ENCODE data around the gene PRKCG. TPM values are rescaled to one million over a fixed set of nuclear protein-coding genes. Genes with fewer than 3 reads are reported as not detected.

The PRKCG gene
- polyA plus RNA-seq, 1 experiment: 0.09 TPM

- ChIA-PET CTCF (interaction anchor here (0.6 to 1.6 kb wide), 5 partner anchors 120 to 436 kb away, joined by 3 to 8 read pairs (median 4); no protein-coding TSS in a partner anchor), POLR2A (interaction anchor here (0.6 kb wide), 1 partner anchor 15 kb away, joined by 3 read pairs; the partner anchor contains the start of gene MYADM)
Observed at GRCh38 chr19:53882391-53883050, 524 bp downstream of the PRKCG start.

DNA sequence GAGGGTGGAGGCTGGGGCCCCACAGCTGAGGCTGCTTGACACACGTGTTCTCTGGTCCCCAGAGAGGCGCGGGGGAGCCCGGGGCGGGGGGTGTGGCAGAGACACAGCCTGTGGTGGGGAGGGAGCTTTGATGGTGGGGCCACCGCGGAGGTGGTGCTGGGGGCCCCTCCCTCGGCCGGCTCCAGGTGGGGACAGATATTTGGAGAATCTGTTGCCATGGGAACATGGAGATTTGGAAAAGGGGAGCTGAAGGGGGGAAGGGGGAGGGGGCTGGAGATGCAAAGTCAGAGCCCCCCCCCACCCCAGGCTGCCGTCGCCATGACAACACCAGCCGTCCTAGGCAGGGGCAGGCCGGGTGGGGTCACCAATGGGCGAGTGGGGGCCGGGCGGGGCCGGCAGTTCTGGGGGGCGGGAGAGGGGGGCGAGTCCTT lies 1.2 kb downstream of the PRKCG start:
- TF ChIP-seq CTCF (IDR thresholded peaks at IDR 0.05; ENCODE audit: low read depth, low read length): no peak
- POLR2A ChIA-PET: interaction anchor here (0.6 kb wide), 1 partner anchor 16 kb away, joined by 3 read pairs; the partner anchor contains the start of gene MYADM
- H3K27me3 ChIP-seq (ENCODE audit: control insufficient read depth, insufficient read depth, low read length): peaks cover 42% of the 10 kb centered on the region

More at GRCh38 chr19:53882391-53883050, 524 bp downstream of the PRKCG start:
- Histone ChIP-seq H3K4me3 (ENCODE audit: low read depth, low read length) (peak overlapping the region; percentile 10; the same call in 1 of the 2 replicates), H3K9me3 (ENCODE audit: control insufficient read depth, insufficient read depth, low read length) (no peaks in the 10 kb centered on the region; the same call in 1 of the 2 replicates), H3K27me3 (ENCODE audit: control insufficient read depth, insufficient read depth, low read length) (peaks cover 42% of the 10 kb centered on the region), H3K27ac (ENCODE audit: low read depth, low read length) (no peak overlapping the region)
- no peak for DNase-seq (ENCODE audit: low read depth, low spot score)
- no peak for TF ChIP-seq CTCF (IDR thresholded peaks at IDR 0.05; ENCODE audit: low read depth, low read length)

GRCh38 chr19:53883741-53884140 lies 1.7 kb downstream of the PRKCG start:
- TF ChIP-seq CTCF (IDR thresholded peaks at IDR 0.05; ENCODE audit: low read depth, low read length): no peak
- Histone ChIP-seq H3K27me3 (ENCODE audit: control insufficient read depth, insufficient read depth, low read length) (peaks cover 42% of the 10 kb centered on the region), H3K4me3 (ENCODE audit: low read depth, low read length) (no peak overlapping the region), H3K27ac (ENCODE audit: low read depth, low read length) (no peak overlapping the region), H3K9me3 (ENCODE audit: control insufficient read depth, insufficient read depth, low read length) (no peaks in the 10 kb centered on the region; the same call in 1 of the 2 replicates)
- CTCF ChIA-PET: interaction anchor here (0.9 to 2.6 kb wide), 3 partner anchors 15 to 140 kb away, joined by 3 to 8 read pairs (median 4); no protein-coding TSS in a partner anchor
- DNase-seq (ENCODE audit: low read depth, low spot score): no peak
- POLR2A ChIA-PET: no interaction called here

More for the DNA sequence above, 1.2 kb downstream of the PRKCG start:
- Histone ChIP-seq H3K9me3 (ENCODE audit: control insufficient read depth, insufficient read depth, low read length) (no peaks in the 10 kb centered on the region; the same call in 1 of the 2 replicates), H3K4me3 (ENCODE audit: low read depth, low read length) (no peak overlapping the region), H3K27ac (ENCODE audit: low read depth, low read length) (no peak overlapping the region)
- no peak for DNase-seq (ENCODE audit: low read depth, low spot score)
- CTCF ChIA-PET: interaction anchor here (1.1 to 2.6 kb wide), 2 partner anchors 16 to 140 kb away, joined by 3 to 8 read pairs; no protein-coding TSS in a partner anchor

DNA sequence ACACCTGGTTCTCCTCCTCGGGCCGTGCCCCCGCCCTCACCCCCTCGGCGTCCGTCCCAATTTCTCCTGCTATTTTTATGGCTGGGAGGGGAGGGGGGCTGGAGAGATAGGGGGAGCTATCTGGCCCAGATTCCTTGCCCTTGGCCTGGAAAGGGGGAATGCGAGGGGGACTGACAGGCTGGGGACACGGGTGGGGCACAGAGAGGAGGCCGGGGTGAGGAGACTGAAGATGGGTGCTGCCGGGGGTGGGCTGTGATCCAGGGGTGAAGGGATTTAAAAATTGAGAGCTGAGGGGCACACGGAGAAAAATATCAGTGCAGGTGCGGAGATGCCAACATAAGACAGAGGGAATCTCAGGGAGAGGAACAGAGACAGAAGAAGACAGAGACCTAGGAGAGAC lies 2.3 kb downstream of the PRKCG start:
- H3K27ac ChIP-seq (ENCODE audit: low read depth, low read length): no peak overlapping the region
- H3K27me3 ChIP-seq (ENCODE audit: control insufficient read depth, insufficient read depth, low read length): peaks cover 42% of the 10 kb centered on the region
- TF ChIP-seq CTCF (IDR thresholded peaks at IDR 0.05; ENCODE audit: low read depth, low read length): no peak
- no peaks in the 10 kb centered on the region; the same call in 1 of the 2 replicates for H3K9me3 ChIP-seq (ENCODE audit: control insufficient read depth, insufficient read depth, low read length)
- H3K4me3 ChIP-seq (ENCODE audit: low read depth, low read length): no peak overlapping the region
- no peak for DNase-seq (ENCODE audit: low read depth, low spot score)
- ChIA-PET CTCF (interaction anchor here (0.9 to 2.6 kb wide), 2 partner anchors 31 to 139 kb away, joined by 4 to 8 read pairs; no protein-coding TSS in a partner anchor), POLR2A (no interaction called here)

- H3K27me3 ChIP-seq (ENCODE audit: control insufficient read depth, insufficient read depth, low read length): peaks cover 42% of the 10 kb centered on the region
- POLR2A ChIA-PET: no interaction called here
- no peak for TF ChIP-seq CTCF (IDR thresholded peaks at IDR 0.05; ENCODE audit: low read depth, low read length)
- no peak overlapping the region for H3K27ac ChIP-seq (ENCODE audit: low read depth, low read length)
- no peak overlapping the region for H3K4me3 ChIP-seq (ENCODE audit: low read depth, low read length)
- H3K9me3 ChIP-seq (ENCODE audit: control insufficient read depth, insufficient read depth, low read length): no peaks in the 10 kb centered on the region; the same call in 1 of the 2 replicates
- no peak for DNase-seq (ENCODE audit: low read depth, low spot score)
- CTCF ChIA-PET: interaction anchor here (2.6 kb wide), 1 partner anchor 139 kb away, joined by 8 read pairs; no protein-coding TSS in a partner anchor
Observed at GRCh38 chr19:53885036-53885435, 3.0 kb downstream of the PRKCG start.

Measured in AG04450 (cell line).